T47D (cell line): ENCODE results near the gene PRH2.

ENCODE experiments used
- DNase-seq, 2 experiments: peaks; one replicate each; pipeline versions ENCODE4 v3.0.0 to v3.0.0-alpha.2; 2011 to 2012; ENCODE audit warnings: low read depth in 1 of 2, low spot score in 1 of 2
- JUND ChIP-seq: IDR thresholded peaks from 2 replicates; pipeline ENCODE4 v1.6.1; 2012; ENCODE audit warnings: low read depth
- in situ Hi-C: cut with HindIII; loops from 2 replicates; pipeline ENCODE4 v1.10.0; 2016; ENCODE audit warnings: low sequenced_read_pairs, low pct_unique_long_range_greater_than_20kb

The PRH2 gene

DNA sequence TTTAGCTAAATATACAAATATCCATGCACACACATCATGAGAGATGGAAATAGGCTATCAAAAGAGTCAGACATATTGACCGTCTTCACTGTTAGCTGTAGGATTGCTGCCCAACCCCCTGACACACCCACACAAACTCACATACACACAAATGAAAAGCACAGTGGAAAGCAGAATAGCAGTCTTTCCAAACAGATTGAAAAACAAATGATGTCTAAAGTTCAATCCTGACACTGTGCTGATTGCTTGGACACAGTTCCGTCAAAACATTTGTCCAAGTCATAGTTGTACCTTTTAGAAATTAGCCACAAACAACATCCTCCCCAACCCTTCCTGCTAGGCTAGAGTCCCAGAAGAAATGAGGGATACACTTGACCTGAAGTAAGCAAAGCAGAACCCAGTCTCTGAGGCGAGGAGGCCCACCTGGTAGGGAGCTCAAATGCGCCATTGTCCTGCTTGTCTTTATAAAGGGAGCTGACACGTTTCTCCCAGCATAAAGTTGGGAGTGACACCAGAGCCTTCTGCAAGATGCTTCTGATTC is at the start of gene PRH2:
Gene PRH2, plus strand, starts transcription at position 491 of the 541 bp plus-strand sequence. Its CDS starts 38 bp downstream, at position 529.
- TF ChIP-seq JUND = no peak
- DNase-seq = no peak
- in situ Hi-C loops = no loop called here

DNA sequence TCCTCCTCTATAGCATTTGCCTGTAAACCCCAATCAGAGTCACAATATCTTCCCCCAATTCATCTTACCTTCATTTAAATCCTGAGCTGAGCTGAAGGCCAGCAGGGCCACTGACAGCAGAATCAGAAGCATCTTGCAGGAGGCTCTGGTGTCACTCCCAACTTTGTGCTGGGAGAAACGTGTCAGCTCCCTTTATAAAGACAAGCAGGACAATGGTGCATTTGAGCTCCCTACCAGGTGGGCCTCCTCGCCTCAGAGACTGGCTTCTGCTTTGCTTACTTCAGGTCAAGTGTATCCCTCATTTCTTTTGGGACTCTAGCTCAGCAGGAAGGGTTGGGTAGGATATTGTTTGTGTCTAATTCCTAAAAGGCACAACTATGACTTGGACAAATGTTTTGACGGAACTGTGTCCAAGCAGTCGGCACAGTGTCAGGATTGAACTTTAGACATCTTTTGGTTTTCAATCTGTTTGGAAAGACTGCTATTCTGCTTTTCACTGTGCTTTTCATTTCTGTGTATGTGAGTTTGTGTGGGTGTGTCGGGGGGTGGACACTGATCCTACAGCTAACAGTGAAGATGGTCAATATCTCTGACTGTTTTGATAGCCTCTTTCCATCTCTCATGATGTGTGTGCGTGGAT is 44.8 kb upstream of the PRH2 start, which contains the start of gene PRH1:
Gene PRH1, minus strand, starts transcription at position 170 of the 640 bp plus-strand sequence. Its CDS starts 38 bp downstream, at position 132.
- no peak for TF ChIP-seq JUND
- DNase-seq = no peak
- in situ Hi-C loops = no loop called here

DNA sequence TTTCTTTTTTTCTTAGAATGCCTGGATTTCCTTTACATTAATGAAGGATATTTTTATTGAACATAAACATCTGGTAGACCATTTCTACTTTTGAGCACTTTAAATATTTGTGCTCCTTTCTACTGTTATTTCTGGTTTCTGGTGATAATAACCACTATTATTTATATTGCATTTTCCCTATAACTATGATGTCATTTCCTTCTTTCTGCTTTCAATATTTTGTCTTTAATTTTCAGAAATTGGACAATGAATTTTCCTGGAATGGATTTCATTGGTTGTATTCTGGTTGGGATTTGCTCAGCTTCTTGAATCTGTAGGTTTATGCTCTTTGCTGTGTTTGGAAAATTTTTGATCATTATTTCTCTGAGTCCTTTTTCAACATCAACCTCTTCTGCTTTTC is 39.8 kb upstream of the PRH2 start:
- in situ Hi-C loops = no loop called here
- no peak for TF ChIP-seq JUND

DNA sequence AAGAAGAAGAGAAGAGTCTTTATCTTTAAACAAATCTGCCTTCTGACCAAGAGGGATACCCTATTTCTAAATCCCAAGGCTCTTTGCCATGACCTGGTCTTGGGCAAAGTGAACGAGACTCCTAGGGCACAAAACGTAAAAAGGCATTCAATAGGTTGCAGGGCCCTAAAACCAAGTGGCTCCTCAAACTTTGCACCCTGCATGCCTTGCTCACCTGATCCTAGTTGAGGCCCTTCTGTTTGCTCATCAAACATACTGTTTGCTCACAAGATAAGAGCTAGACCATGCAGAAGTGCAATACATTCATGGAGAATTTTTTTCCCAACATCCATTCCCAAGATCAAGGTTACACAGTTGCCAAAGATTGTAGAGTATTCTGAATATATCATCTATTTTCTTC is 37.1 kb upstream of the PRH2 start:
- TF ChIP-seq JUND = no peak
- in situ Hi-C loops = no loop called here
- DNase-seq = no peak

More for the DNA sequence above, 39.8 kb upstream of the PRH2 start:
- DNase-seq = no peak

DNA sequence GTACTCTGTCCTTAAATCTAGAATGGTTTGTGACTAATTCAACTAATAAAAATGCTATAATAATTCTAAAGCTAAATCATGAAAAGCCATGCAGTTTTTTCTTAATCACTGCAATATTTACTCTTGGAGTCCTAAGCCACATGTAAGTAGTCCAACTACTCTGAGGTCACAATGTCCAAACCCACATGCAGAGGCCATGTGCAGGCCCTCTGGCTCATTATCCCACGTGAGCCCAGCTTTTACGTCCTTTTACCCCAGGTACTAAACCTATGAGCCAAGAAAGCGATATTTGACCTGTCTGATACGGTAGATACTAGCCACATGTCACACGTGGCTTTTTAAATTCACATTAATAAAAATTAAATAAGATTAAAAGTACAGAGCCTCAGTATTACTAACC is 32.2 kb upstream of the PRH2 start:
- in situ Hi-C loops = no loop called here
- no peak for TF ChIP-seq JUND
- no peak for DNase-seq

DNA sequence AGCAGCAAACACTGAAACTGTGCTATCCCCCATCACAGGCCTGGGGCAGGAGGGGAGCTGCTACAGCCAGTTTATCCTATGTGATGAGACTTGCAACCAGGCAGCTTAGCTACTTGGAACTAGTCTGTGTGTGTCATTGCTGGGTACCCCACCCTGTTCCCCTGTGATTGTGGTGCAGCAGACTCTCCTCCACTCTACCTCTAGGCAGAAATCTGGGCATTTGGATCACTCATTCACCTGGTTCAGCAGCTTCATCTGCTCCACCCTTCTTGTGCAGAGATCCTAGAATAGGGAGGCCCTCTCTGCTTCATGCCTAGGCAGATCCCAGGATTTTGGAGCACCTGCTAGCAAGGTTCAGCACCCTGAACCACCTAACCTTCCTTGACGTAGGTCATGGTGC is 28.5 kb upstream of the PRH2 start:
- in situ Hi-C loops = no loop called here
- no peak for TF ChIP-seq JUND
- DNase-seq = no peak

DNA sequence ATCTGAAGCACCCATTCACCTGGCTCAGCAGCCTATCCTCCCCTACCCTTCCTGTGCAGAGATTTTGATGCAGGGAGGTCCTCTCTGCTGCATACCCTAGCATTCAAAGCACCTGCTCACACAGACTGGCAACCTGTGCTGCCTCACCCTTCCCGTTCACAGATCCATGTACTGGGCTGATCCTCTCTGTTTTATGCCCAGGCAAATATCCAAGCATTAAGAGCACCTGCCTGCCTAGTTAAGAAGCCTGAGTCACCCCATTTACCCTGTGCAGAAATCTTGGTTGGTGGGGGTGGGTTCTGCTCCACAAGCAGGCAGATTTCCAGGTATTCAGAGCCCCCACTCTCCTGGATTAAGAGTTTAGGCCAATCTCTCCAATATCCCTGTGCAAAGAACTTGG is 28.1 kb upstream of the PRH2 start:
- in situ Hi-C loops = no loop called here

DNA sequence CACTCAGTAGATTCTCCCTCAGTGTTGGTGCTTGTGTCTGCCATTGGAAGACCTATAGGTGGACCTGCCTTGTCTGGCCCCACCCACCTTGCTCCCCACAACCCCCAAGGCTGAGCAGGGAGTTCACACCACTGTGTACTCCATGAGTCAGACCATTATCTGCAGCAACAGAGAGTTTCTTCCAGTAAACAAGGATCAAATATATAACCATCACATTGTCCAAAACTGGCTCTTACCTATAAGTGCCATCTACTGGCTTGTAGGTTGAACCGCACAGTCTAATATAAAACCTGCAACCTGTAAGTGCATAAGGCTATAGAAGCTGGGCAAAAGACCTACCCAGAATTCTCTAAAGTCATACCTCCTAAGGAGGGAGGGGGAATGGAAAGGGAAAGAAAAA is 27.6 kb upstream of the PRH2 start:
- in situ Hi-C loops = no loop called here
- no peak for TF ChIP-seq JUND

More for the DNA sequence above, 28.1 kb upstream of the PRH2 start:
- no peak for DNase-seq
- no peak for TF ChIP-seq JUND

DNA sequence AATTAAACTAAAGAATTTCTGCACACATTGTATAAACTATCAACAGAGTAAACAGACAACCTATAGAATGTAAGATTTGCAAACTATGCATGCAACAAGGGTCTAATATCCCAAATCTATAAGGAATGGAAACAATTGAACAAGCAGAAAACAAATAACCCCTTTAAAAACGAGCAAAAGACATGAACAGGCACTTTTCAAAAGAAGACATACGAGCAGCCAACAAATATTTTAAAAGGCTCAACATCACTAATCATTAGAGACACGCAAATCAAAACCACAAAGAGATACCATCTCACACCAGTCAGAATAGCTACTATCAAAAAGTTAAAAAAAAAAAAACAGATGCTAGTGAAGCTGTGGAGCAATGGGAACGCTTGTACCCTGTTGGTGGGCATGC is 24.4 kb upstream of the PRH2 start:
- no peak for TF ChIP-seq JUND
- no peak for DNase-seq
- in situ Hi-C loops = no loop called here

More for the DNA sequence above, 27.6 kb upstream of the PRH2 start:
- no peak for DNase-seq

DNA sequence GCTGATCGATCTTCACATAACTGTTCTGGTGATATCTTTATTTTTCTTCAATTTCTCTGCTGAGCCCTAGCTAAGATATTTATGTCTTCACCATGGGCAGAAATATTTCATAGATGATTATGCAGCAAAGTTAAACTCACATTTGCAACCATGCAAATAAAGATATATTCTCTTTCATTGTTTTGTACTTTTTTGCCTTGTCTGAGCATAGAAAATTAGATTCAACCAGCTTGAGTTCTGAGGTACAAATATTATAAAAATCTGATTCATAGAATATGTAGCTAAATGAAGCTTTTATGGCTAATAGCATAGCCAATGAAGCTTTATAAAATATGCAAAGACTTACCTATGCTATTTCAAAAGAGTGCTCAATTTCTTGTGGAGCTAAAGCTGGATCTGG is 19.6 kb upstream of the PRH2 start, which contains the start of gene TAS2R13:
Gene TAS2R13, minus strand, starts transcription at position 101 of the 400 bp plus-strand sequence. CDS start 264 bp downstream, outside the sequence.
- in situ Hi-C loops = no loop called here
- DNase-seq = no peak
- no peak for TF ChIP-seq JUND

DNA sequence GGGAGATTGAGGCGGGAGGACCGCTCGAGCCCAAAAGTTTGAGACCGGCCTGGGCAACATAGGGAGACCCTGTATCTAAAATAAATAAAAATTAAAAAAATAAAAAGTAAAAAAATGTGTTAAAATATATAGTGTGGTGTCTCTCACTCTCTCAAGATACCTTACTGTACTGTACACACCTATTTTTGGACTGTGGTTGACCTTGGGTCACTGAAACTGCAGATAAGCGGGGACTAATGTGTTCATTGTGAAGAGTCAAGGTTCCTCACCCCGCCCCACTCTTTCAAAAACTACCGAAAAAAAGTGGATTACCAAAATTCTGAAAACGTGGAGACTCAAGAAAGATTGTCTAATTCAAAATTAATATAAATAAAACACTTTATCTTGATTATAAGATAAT is 18.7 kb upstream of the PRH2 start:
- no peak for DNase-seq
- in situ Hi-C loops = no loop called here
- TF ChIP-seq JUND = no peak

DNA sequence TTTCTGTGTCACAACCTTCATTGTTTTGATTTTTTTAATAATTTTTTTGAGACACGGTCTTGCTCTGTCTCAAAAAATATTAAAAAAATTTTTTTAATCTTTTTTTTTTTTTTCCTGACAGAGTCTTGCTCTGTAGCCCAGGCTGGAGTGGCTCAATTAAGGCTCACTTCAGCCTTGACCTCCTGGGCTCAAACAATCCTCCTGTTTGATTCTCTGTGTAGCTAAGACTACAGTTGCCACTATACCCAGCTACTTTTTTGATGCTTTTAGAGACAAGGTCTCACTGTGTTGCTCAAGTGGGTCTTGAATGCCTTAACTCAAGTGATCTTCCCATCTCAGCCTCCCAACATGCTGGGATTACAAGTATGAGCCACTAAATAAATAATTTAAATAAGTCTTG is 9.2 kb upstream of the PRH2 start:
- in situ Hi-C loops = no loop called here
- no peak for TF ChIP-seq JUND
- no peak for DNase-seq

DNA sequence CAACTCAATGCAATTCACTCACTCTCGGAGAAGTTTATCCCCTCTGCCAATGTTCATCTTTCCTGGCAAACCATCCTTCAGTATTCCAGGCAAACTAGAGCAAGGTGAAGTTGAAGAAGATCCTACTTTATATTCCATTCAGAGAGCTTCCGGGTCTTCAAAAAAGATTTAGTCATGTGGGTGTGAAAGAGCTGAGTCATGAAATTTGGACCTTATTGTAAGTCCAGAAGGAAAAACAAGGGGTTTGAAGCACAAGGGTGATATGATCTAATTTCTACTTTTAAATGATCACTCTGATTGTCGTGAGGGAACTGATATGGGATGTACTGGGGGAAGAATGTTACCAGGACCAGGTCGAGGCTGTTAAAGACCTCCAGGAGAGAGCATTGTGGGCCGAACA is 2.8 kb upstream of the PRH2 start:
- DNase-seq = no peak
- in situ Hi-C loops = no loop called here
- no peak for TF ChIP-seq JUND

DNA sequence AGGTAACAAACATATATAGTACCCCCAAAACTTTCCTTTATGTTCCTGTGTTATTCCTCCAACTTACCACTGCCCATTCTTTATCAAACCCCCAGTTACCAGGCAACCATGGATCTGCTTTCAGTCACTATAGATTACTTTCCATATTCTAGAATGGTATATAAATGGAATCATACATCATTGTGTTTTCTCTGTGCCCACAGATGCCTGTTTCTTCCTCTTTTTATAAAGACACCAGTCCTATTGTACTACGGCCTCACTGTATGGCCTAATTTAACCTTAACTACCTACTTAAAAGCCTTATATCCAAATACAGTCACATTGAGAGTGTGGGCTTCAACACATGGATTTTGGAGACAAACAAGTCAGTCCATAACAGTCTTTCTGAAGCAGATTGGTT is 7.5 kb downstream of the PRH2 start:
- TF ChIP-seq JUND = no peak
- in situ Hi-C loops = no loop called here
- DNase-seq = no peak
